Muscle layer of colon (tissue), 2 donors: ENCODE data around the gene GBGT1.

ENCODE experiments used
- H3K27ac ChIP-seq: one replicate; pipeline ENCODE4 v1.7.0; 2013; ENCODE audit warnings: low read depth, mild to moderate bottlenecking, low read length, moderate library complexity
- H3K27me3 ChIP-seq, 2 donors: one replicate each; pipeline ENCODE4 v1.7.0; 2013; ENCODE audit warnings: low read length in 2 of 2, mild to moderate bottlenecking in 2 of 2; ENCODE audit not compliant: insufficient read depth in 2 of 2, control insufficient read depth in 1 of 2
- H3K36me3 ChIP-seq: one replicate; pipeline ENCODE4 v1.7.0; 2013; ENCODE audit warnings: mild to moderate bottlenecking, low read length; ENCODE audit not compliant: insufficient read depth
- H3K4me1 ChIP-seq: one replicate; pipeline ENCODE4 v1.7.0; 2013; ENCODE audit warnings: mild to moderate bottlenecking, low read length; ENCODE audit not compliant: insufficient read depth
- H3K4me3 ChIP-seq, 2 donors: one replicate each; pipeline ENCODE4 v1.7.0; 2013; ENCODE audit warnings: low read length in 2 of 2, low read depth in 1 of 2, mild to moderate bottlenecking in 1 of 2, moderate library complexity in 1 of 2
- H3K9ac ChIP-seq: one replicate; pipeline ENCODE4 v1.7.0; 2013; ENCODE audit warnings: low read length
- H3K9me3 ChIP-seq: one replicate; pipeline ENCODE4 v1.7.0; 2013; ENCODE audit warnings: mild to moderate bottlenecking, low read length
- donor health status: abdominal sarcoma.
- donor health status: Adenocarcinoma of cecum.

GBGT1 gene

DNA sequence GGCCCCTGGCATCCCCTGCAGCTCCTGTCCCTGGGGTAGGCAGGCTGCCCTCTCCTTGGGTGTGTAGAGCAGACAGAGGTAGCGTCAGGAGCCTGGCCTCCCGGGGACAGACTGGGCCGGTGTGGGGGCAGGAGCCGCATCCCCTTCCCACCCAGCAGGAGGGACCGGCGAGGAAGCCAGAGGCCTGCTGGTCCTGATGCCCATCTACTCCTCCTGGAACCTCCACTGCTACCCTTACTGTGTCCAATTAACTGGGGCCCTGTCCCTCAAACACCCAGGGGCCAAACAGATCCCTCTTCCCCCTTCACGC is 58.3 kb downstream of the GBGT1 start:
- Histone ChIP-seq H3K9ac (no peak overlapping the region), H3K27ac (no peak overlapping the region), H3K9me3 (no peaks in the 10 kb centered on the region), H3K36me3 (peaks cover 97% of the 10 kb centered on the region), H3K27me3 (no peaks in the 10 kb centered on the region), H3K4me1 (no peaks in the 10 kb centered on the region), H3K4me3 (no peak overlapping the region)

GRCh38 chr9:133104718-133105460 is 58.8 kb downstream of the GBGT1 start:
- Histone ChIP-seq H3K27ac (no peak overlapping the region), H3K4me3 (no peak overlapping the region), H3K4me1 (no peaks in the 10 kb centered on the region), H3K9me3 (no peaks in the 10 kb centered on the region), H3K36me3 (peaks cover 97% of the 10 kb centered on the region), H3K27me3 (no peaks in the 10 kb centered on the region), H3K9ac (no peak overlapping the region)

- Histone ChIP-seq H3K9me3 (no peaks in the 10 kb centered on the region), H3K4me1 (no peaks in the 10 kb centered on the region), H3K27me3 (no peaks in the 10 kb centered on the region), H3K36me3 (peaks cover 97% of the 10 kb centered on the region), H3K27ac (no peak overlapping the region), H3K4me3 (no peak overlapping the region), H3K9ac (no peak overlapping the region)
Measured at GRCh38 chr9:133103987-133104505, 59.7 kb downstream of the GBGT1 start.

DNA sequence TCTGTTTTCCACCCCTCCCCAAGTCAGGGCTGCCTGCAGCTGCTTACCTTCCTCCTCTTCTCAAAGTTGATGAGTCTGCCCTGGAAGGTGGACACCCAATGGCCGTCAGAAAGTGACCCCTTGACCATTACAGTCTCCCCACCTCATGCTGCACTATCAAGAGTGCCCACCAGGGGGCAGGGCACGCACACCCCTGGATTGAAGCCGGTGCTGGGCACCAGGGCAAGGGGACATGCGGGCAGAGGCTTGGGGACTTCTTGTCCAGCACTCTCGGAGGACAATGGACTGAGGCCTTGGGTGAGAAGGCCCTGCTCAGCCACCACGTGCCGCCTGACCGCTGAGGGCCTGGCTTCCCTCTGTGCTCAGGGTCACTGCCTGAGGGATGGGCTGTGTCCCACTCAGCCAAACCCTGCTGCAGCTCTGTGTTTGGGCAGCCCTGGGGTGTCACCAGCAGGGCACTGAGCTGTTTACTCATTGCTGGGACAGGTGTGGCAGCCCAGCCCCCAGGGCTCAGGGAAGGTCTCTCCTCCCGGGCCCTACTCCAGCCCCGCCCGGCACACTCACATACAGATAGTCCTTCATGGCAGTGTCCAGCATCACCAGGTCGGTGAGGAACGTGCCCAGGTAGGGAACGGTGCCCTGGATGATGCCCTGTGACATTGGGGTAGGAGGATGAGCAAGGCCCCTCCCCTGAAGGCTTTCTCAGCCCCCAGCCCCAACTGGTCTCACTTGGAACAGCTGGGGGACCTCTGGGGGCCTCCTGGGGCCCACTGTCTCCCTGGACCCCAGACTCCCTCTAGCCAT is 60.3 kb downstream of the GBGT1 start:
- H3K27ac ChIP-seq: no peak overlapping the region
- no peaks in the 10 kb centered on the region for H3K27me3 ChIP-seq
- no peak overlapping the region for H3K4me3 ChIP-seq
- no peaks in the 10 kb centered on the region for H3K9me3 ChIP-seq
- no peak overlapping the region for H3K9ac ChIP-seq
- peaks cover 97% of the 10 kb centered on the region for H3K36me3 ChIP-seq
- no peaks in the 10 kb centered on the region for H3K4me1 ChIP-seq
